ENCODE results near the gene PKP4.
"Not testable (repeated sequence)": the region's sequence is repeated elsewhere in the genome, so short reads cannot be mapped to it uniquely, and the experiment has no call there.

The PKP4 gene

GRCh38 chr2:158687315-158687714 lies 230.6 kb downstream of the PKP4 start:
- no peak for DNase-seq (ENCODE audit: low read depth)

- DNase-seq (ENCODE audit: low read depth), result no peak
Measured at GRCh38 chr2:158688721-158689120, 232.0 kb downstream of the PKP4 start.

- DNase-seq (ENCODE audit: low read depth), result no peak
Measured at GRCh38 chr2:158689391-158689790, 232.6 kb downstream of the PKP4 start.

- no peak for DNase-seq (ENCODE audit: low read depth)
Measured at GRCh38 chr2:158690823-158691222, 234.1 kb downstream of the PKP4 start.

GRCh38 chr2:158691619-158692018 lies 234.9 kb downstream of the PKP4 start:
- no peak for DNase-seq (ENCODE audit: low read depth)

GRCh38 chr2:158692372-158693103 lies 235.8 kb downstream of the PKP4 start:
- no peak for DNase-seq (ENCODE audit: low read depth)

GRCh38 chr2:158693476-158693875 lies 236.7 kb downstream of the PKP4 start:
- DNase-seq (ENCODE audit: low read depth), result no peak

GRCh38 chr2:158695305-158695704 lies 238.6 kb downstream of the PKP4 start:
- no peak for DNase-seq (ENCODE audit: low read depth)

- DNase-seq (ENCODE audit: low read depth), result not testable (repeated sequence)
Measured at GRCh38 chr2:158695744-158696143, 239.0 kb downstream of the PKP4 start.

- no peak for DNase-seq (ENCODE audit: low read depth)
Measured at GRCh38 chr2:158699323-158699722, 242.6 kb downstream of the PKP4 start.

- no peak for DNase-seq (ENCODE audit: low read depth)
Measured at GRCh38 chr2:158701101-158701500, 244.3 kb downstream of the PKP4 start.

- no peak for DNase-seq (ENCODE audit: low read depth)
Measured at GRCh38 chr2:158702740-158703139, 246.0 kb downstream of the PKP4 start.

- DNase-seq (ENCODE audit: low read depth), result not testable (repeated sequence)
Measured at GRCh38 chr2:158704724-158705465, 248.1 kb downstream of the PKP4 start.

GRCh38 chr2:158712791-158713522 lies 256.2 kb downstream of the PKP4 start:
- DNase-seq (ENCODE audit: low read depth), result no peak

GRCh38 chr2:158713523-158714138 lies 256.9 kb downstream of the PKP4 start:
- DNase-seq (ENCODE audit: low read depth), result no peak

GRCh38 chr2:158714420-158714819 lies 257.7 kb downstream of the PKP4 start:
- no peak for DNase-seq (ENCODE audit: low read depth)

- DNase-seq (ENCODE audit: low read depth), result no peak
Measured at GRCh38 chr2:158715357-158715756, 258.6 kb downstream of the PKP4 start.

GRCh38 chr2:158716121-158716791 lies 259.5 kb downstream of the PKP4 start:
- no peak for DNase-seq (ENCODE audit: low read depth)

GRCh38 chr2:158716921-158717320 lies 260.2 kb downstream of the PKP4 start:
- no peak for DNase-seq (ENCODE audit: low read depth)

GRCh38 chr2:158717366-158718195 lies 260.8 kb downstream of the PKP4 start:
- no peak for DNase-seq (ENCODE audit: low read depth)

GRCh38 chr2:158718196-158718585 lies 261.4 kb downstream of the PKP4 start:
- DNase-seq (ENCODE audit: low read depth), result no peak
